Hepatocyte (in vitro differentiated cells): ENCODE results near the gene C14orf180.

ENCODE experiments used
- EZH2 ChIP-seq: fragments of 200-600 bp; sonication (generic); IDR thresholded peaks from 2 replicates; pipeline ENCODE4 v1.6.1; 2016; ENCODE audit warnings: antibody characterized with exemption, mild to moderate bottlenecking, borderline replicate concordance
- EZH2phosphoT487 ChIP-seq: fragments of 200-600 bp; sonication (generic); IDR thresholded peaks from one replicate; pipeline ENCODE4 v1.6.1; 2018; ENCODE audit warnings: antibody characterized with exemption, mild to moderate bottlenecking, low read depth, moderate library complexity; ENCODE audit not compliant: unreplicated experiment, severe bottlenecking
- TF ChIP-seq, protein P1 (sequence below): fragments of 200-600 bp; sonication (generic); IDR thresholded peaks from 2 replicates; pipeline ENCODE4 v1.5.1; 2016; ENCODE audit warnings: antibody characterized with exemption, mild to moderate bottlenecking; ENCODE audit not compliant: poor library complexity

DNA sequence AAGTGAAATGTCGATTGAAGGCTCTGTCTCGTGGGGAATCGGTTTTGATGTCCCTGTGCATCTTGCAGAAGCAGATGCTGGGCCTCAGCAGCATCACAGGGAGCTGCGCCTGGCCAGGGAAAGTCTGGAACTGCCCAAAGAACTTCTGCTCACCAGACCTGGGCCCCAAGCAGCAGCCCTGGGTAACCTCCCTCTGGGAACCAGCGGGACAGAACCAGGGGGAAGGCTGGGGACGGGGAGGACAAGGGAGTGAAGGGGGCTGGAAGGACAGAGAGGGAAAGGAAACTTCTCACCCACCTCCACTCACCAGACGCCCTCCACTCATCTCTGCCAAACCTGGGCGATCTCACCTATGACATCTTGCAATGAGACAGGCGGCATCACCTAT, 26.8 kb upstream of the C14orf180 start:
- TF ChIP-seq, protein P1, sequence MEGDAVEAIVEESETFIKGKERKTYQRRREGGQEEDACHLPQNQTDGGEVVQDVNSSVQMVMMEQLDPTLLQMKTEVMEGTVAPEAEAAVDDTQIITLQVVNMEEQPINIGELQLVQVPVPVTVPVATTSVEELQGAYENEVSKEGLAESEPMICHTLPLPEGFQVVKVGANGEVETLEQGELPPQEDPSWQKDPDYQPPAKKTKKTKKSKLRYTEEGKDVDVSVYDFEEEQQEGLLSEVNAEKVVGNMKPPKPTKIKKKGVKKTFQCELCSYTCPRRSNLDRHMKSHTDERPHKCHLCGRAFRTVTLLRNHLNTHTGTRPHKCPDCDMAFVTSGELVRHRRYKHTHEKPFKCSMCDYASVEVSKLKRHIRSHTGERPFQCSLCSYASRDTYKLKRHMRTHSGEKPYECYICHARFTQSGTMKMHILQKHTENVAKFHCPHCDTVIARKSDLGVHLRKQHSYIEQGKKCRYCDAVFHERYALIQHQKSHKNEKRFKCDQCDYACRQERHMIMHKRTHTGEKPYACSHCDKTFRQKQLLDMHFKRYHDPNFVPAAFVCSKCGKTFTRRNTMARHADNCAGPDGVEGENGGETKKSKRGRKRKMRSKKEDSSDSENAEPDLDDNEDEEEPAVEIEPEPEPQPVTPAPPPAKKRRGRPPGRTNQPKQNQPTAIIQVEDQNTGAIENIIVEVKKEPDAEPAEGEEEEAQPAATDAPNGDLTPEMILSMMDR, result no peak
- TF ChIP-seq EZH2 (no peak), EZH2phosphoT487 (no peak)
